NCI-H526 treated with DMSO at 0.1 percent for 48 hours (cell line): ENCODE data around the gene UBALD1.
"Not testable (repeated sequence)": the region's sequence is repeated elsewhere in the genome, so short reads cannot be mapped to it uniquely, and the experiment has no call there.

Source experiments
- DNase-seq: peaks from one replicate; lab custom pipeline; 2025; lab: John Stamatoyannopoulos, UW

UBALD1 gene

DNA sequence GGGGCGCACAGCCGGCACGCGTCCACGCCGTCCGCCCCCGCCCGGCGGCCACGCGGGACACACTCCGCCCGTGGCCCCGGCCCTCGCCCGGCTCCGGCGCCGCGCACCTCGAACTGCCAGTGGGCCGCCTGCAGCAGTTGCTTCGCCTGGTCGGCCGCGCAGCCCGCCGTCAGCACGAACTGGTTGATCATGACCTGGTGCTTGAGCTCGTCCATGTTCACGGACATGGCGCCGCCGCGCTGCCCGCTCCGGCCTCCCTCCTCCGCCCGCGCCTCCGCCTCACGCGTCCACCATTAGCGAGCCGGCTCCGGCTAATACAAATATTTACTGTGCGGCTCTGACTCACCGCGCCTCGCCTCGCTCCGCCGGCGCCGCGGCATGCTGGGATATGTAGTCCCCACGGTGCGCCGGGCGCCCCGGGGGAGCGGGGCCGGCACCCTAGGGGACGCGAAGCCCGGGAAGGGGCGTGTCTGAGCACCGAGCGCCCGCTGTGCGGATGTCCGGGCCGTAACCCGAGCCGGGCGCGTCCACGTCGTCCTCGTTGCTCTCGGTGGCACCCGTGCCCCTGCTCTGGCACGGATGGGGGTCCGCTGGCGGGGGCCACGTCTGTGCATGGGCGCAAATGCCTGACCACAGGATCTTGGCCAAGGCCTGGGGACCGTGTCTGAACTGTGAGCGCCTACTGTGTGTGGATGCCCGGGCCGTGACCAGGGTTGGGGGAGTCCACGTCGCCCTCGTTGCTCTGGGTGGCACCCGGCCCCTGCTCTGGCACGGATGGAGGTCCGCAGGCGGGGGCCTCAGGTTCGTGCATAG lies at the start of gene UBALD1:
Gene UBALD1, minus strand, starts transcription at position 318 of the 813 bp plus-strand sequence. Its CDS starts 91 bp downstream, at position 227.
- peak; percentile 47 for DNase-seq

DNA sequence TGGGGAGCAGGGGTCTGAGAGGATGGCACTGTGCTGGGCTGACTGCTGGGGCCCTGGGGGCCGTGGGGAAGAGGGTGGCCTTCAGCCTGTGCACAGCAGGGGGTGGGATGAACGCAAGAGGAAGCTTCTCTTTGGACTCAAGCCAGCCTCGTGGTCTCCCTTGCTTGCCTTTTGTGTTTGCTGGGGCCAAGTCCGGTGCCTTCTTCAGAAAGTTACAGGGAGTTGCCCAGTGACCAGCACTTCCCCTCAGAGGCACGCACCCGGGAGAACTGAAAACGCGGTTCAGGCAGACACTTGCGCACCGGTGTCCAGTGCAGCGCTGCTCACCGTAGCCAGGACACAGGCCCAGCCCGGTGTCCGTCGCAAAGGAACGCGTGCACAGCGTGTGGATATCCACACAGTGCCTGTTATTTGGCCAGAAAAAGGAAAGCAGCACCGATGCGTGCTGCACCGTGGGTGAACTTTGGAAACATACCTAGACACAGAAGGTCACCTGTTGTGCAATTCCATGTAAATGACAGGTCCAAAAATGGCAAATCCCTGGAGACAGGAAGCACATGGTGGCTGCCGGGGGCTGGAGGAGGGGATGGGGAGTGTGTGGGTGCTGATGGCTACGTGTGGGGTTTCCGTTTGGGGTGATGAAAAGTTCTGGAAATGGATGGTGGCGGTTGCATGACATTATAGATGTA lies 49.2 kb upstream of the UBALD1 start:
- no peak for DNase-seq

DNA sequence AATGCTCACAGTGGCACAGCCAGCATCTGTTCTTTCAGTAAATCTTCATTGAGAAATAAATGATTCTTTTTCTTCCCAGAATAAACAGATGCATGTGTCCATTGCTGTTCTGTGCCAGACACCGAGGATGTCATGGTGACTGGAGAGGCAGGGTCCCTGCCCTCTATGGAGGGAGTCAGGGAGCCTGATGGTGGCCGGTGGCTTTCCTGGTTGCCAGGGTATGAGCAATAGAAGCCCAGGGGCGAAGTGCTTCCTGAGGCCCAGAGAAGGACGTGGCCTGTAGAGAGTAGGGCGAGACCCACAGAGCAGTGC lies 48.7 kb upstream of the UBALD1 start:
- no peak for DNase-seq

DNA sequence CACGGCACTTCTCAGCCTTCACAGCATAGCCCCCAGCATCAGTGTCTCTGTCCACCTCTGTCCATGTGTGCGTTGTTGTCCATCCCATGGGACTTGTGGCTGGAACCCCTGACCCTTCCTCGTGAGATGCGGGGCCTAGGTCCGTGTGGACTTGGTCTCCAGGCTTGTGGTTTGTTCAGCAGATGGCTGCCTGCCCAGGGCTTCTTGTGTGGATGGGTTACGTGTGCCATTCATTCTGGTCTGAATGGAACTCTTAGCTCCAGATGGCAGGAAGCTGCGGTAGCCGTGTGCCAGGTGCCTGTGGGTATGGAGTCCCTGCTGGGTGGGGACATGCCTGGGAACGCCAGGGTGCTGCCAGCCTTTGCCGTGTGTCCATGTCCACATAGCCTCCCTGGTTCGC lies 47.0 kb upstream of the UBALD1 start:
- DNase-seq: no peak

DNA sequence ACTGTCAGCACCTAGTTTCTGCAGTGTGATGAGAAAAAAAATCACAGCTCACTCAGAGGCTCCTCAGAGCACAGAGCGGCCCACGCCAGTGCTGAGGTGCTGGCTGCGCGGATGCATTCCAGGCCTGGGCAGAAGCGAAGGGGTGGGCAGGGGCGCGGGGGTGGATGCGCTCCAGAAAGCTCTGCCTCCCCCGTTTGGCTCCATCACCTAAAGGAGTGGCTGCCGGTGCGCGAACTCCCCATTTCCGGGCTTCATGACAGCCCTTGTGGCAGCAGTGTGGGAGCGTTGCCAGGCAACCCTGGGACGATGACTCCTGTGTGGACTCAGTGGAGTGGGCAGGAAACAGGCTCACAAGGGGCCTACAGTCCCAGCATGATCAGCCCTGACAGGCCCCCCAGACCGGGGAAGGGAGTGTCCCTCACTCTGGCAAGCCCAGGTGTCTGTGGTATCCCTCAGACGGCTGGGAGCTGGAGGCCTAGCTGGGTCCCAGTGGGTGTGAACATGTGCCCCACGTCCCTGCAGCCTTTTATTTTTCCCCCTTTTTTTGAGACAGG lies 45.8 kb upstream of the UBALD1 start:
- DNase-seq: no peak

DNA sequence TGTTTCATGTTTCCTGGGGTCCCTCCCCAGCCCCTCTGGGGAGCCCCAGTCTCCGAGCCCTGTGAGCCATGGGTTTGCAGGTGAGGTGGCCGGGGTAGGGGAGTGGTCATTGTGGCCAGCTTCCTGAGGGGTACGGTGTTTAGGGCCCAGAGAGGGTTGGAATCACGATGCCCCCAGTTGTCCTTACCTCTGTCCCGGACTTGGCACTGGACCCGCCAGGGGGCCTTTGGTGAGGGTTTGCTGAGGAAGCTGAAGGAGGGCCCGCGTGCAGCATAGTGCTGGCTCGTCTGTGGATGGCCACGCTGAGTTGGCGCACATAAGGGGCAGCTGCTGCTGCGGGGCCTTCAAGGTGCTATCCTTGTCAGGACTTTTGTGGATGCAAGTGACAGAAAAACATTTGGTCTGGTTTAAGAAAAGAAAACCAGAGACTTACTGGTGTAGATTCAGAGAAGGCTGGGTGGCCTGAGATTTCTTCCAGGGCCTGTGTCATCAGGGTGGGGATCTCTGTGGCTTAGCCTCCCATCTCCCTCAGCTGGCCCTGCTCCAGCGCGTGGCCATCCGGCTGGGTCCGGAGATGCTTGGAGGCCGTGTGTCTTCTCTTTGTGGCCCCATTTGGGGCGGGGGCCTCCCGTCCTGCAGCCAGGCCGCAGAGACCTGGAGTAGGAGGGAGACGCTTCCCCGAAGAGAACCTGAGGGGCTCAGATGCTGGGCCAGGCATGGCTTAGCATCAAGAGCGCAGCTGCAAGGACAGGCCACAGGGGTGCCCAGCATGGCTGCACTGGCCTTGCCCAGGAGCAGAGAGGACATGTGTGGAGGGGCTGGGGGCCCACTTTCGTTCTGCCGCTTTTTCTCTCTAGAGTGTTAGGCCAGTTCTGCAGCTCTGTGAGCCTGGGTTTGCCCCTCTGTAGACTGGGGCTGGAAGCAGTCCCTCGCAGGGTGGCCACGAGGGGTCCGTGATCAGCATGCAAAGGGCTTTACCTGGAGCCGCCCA lies 45.0 kb upstream of the UBALD1 start:
- DNase-seq: no peak

DNA sequence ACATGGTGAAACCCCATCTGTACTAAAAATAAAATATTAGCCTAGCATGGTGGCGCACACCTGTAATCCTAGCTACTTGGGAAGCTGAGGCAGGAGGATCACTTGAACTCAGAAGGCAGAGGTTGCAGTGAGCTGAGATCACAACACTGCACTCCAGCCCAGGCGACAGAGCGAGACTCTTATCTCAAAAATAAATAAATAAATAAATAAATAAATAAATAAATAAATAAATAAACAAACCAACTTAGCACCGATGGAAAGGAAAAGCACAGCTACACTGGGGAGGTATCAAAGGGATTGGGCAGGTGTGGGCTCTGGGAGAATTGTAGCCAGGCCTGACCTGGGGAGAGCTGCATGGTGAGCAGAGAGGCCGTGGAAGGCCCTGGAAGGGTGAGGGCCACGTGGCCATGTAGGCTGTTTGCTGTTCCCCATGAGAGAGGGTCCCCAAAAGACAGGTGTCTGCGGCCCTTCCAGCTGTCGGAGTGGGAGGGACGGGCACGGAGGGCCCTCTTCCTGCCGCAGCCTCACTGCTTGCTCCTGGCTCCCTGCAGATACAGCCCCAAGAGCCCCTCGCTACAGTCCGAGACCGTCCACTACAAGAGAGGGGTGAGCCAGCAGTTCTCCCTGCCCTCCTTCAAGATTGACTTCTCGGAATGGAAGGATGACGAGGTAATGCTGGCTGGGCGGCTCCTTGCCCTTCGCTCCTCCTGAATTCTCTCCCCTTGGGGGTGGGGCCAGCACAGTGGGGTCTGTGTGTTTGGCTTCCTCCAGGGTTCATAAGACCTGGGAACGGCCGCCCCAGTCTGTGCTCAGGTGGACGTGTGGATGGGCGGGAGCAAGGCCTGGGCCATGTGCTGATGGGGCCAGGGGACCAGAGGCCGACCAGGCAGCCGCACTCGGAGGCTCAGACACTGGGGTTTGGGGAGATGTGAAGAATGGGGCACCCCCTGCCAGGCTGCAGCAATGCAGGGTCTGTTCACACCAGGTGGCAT lies 42.3 kb upstream of the UBALD1 start:
- no peak for DNase-seq

DNA sequence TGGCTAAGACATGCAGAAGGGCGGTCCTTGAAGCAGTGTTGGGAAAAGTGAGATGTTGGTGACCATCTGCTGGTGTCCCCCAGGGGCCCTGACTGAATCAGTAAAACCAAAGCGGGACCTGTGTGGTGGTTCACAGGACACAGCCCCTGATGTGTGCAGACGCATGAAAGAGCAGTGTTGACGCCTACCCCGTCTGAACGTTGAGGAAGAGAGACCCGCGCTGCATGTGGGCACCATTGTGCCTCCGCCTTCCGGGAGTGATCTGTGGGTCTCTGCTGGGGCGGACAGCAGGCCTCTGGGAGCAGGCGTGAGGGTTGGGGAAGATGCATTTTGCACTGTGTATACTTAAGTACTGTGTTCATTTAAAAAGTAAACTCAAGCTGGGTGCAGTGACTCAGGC lies 41.5 kb upstream of the UBALD1 start:
- DNase-seq: no peak

DNA sequence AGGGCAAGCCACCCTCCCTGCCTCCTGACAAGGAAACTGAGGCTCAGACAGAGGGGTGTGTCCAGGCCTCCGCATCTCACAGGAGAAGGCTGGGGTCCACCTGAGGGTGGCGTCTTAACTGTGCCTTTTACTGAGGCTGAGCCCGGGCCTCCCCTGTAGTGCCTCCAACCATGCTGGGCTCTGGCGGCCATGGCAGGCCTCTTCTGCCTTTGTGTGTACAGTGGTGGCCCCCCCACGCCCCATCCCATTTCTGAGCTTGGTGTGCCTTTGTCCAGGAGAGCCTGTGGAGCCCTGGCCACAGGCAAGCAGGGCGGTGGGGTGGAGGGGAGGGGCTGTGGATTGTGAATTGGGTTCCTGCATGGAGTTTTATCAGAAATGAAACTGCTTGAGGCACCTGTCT lies 41.1 kb upstream of the UBALD1 start:
- no peak for DNase-seq

DNA sequence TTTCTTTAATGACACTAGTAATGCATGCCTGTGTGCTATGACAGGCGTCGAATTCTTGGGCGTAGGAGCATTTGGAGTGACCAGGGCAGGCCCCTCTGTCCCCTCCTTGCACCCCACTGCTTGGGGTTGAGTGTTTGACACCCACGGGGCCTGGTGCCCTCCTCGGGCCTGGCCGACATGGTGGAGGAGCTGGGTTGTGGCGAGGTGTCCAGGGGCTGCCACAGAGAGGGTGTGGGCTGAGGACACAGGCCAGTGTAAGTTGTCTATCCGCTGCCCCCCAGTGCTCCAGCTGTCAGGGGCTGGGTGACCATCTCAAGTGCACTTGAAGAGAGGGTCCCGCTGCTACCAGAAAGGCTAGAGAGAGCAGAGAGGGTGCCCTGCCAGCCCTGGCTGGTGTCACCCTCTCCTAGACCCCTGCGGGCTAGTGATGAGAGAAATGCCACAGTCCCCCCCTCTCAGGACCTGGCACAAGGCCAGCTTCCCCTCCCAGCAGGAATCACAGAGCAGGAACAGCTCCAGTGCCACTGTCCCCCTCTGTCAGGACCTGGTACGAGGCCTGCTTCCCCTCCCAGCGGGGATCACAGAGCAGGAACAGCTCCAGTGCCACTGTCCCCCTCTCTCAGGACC lies 40.4 kb upstream of the UBALD1 start:
- DNase-seq: no peak

DNA sequence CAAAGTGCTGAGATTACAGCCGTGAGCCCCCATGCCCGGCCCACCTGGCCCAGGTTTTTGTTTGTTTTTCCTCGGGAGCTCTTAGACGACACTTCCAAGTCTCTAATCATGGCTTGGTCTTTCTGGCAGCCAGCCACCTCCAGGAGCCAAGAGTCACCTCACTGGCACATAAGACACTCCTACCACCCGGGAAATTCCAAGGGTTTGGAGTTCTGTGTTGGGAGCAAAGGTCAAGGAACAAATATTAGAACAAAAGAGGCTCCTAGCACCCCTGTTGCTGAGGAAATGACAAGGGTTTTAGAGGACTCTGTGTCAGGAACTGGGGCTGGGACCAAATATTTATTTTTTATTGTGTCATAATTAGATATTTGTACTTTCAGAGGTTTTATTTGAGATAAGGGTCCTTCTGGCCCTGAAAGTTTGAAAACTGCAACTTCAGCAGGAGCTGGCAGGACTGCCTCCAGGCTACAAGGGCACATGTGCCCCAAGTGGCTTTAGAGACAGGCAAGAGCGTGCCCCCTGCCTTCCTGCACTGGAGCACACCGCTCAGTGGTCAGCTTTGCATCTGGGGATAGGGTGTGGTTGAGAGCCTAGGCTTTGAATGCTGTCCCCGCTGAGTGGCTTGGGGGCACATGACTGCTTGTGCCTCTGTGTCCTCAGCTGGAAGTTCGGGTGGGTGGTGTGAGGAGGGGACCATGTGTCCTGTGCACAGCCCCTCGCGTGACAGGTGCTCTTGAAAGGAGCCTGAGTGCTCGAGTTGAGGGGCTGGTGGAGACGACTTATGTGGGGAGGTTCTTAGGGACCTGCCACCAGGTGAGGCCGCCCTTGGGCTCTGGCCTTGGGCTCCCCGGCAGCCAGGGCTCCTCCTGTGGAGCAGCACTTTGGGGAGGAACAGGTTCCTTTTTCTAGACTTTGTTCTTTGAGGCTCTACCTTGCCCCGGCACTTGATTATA lies 39.6 kb upstream of the UBALD1 start:
- no peak for DNase-seq

DNA sequence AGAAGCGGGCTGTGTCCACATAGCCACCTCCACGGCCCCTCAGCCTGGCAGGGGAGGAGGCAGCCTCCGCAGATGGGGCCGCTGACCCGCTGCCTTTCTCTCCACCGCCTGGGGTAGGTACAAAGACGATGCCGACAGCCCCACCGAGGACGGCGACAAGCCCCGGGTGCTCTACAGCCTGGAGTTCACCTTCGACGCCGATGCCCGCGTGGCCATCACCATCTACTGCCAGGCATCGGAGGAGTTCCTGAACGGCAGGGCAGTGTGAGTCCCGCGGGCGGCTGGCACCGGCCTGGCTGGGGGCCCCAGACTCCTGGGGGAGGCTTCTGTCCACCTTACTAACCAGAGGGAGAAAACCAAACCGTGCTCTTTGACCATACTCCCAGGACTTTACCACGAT lies 37.9 kb upstream of the UBALD1 start:
- no peak for DNase-seq

DNA sequence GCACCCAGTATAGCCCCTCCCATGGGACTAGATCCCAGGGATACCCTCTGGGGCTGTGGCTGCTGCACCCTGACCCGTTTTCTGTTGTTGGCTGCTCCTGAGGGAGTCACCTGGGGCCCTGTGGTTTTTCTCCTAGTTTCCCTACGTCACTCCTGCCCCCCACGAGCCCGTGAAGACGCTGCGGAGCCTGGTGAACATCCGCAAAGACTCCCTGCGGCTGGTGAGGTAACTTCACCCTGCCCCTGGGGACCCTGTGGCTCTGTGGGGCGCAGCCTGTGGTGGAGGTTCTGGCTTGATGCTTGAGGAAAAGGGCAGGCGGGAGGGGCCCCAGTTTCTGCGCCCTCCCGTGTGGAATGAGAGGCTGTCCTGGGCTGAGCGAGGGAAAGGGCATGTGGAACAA lies 37.1 kb upstream of the UBALD1 start:
- no peak for DNase-seq

DNA sequence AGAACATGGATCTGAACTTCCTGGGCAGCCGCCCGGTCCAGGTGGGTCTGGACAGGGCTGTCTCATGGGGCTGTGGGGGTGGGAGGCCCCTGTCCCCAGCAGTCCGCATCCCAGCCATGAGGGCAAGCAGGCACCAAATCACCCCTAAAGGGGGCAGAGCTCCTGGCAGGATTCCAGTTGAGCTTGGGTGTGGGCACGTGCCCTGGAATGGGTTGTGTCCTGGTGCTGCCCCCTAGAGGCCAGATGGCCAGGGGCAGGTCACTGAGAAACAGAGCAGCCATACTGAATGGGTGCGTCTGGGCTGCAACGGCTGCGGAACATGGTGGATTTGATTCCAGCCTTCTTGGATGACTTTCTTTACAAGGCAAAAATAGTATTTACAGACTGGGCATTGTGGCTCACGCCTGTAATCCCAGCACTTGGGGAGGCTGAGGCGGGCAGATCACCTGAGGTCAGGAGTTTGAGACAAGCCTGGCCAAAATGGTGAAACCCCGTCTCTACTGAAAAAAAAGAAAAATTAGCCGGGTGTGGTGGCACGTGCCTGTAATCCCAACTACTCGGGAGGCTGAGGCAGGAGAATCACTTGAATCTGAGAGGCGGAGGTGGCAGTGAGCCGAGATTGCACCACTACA lies 35.9 kb upstream of the UBALD1 start:
- DNase-seq: not testable (repeated sequence)

DNA sequence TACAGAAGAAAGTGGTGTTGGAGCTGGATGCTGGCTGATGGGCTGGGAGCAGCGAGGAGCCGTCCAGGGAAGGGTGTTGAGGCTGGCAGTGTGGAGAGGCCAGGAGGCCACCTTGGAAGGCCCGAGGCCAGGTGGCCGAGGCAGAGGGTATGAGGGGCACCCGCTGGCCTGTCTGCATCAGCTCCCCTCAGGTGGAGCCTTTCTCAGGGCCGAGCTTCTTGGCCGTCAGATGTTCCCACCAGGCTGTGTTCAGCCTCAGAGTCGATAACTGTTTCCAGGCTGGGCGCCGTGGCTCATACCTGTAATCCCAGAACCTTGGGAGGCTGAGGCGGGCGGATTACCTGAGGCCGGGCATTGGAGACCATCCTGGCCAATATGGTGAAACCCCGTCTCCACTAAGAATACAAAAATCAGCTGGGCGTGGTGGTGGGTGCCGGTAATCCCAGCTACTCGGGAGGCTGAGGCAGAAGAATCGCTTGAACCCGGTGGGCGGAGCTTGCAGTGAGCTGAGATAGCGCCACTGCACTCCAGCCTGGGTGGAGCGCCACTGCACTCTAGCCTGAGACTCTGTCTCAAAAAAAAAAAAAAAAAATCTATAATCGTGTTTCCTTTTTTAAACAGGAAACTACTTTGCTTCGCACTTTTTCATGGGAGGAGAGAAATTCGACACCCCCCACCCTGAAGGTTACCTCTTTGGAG lies 35.2 kb upstream of the UBALD1 start:
- DNase-seq: no peak

DNA sequence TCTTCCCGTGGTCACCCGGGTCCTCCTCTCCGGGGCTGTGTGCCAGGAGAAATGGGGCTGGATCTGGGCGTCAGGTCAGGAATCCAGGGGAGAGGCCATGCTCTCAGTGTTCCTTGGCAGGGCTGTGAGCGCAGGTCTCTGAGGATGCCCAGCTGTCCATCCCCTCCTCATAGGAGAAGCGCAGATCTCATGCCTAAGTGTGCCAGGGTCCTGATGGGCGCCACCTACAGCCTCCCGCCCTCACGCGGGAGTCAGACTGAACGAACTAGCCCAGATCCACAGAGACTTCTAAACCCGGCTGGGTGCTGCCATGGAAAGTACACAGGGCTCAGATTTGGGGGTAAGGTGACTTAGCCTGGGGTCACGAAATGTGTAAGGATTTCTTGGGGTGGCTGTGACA lies 34.2 kb upstream of the UBALD1 start:
- no peak for DNase-seq

DNA sequence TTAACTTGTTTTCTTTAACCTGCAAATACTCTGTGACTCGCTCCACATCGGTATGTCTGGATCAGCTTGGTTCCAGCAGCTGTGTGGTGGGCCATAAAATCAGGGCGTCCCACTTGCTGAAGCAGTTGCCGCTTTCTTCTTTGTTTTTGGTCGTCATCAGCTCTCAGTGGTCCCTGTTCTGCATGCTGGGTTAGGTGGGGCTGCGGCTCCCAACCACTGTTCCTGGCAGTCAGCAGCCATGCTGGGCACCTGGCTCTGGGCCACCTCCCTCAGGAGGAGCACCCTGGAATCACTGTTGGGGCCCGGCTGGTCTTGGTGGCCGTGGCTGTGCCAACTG lies 32.9 kb upstream of the UBALD1 start:
- DNase-seq: no peak
